ENCODE measurements around the gene KCNK17.

GRCh38 chr6:39313526-39314272 is 520 bp downstream of the KCNK17 start:
- no peak for TF ChIP-seq POLR2A (IDR thresholded peaks at IDR 0.05)
- TF ChIP-seq, protein P1, sequence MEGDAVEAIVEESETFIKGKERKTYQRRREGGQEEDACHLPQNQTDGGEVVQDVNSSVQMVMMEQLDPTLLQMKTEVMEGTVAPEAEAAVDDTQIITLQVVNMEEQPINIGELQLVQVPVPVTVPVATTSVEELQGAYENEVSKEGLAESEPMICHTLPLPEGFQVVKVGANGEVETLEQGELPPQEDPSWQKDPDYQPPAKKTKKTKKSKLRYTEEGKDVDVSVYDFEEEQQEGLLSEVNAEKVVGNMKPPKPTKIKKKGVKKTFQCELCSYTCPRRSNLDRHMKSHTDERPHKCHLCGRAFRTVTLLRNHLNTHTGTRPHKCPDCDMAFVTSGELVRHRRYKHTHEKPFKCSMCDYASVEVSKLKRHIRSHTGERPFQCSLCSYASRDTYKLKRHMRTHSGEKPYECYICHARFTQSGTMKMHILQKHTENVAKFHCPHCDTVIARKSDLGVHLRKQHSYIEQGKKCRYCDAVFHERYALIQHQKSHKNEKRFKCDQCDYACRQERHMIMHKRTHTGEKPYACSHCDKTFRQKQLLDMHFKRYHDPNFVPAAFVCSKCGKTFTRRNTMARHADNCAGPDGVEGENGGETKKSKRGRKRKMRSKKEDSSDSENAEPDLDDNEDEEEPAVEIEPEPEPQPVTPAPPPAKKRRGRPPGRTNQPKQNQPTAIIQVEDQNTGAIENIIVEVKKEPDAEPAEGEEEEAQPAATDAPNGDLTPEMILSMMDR (IDR thresholded peaks at IDR 0.05): no peak
